Measurements from ENCODE around the gene C20orf204. TPM values are rescaled to one million over a fixed set of nuclear protein-coding genes. Genes with fewer than 3 reads are reported as not detected.

The C20orf204 gene
- total RNA-seq, 1 donor from 2014 or later: 0.55 TPM

DNA sequence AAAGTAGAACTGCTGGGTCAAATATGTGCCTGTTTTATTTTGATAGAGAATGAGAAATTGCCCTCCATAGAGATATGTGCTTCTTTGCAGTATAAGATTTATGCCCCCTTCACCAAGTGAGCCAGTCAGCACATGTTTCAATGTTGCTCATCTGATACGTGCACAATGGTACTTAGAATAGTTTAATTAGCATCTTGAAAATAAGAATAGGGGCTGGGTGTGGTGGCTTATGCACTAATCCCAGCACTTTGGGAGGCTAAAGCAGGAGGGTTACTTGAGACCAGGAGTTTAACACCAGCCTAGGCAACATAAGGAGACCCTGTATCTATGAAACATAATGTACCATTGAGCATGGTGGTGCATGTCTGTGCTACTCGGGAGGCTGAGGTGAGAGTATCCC lies 20.3 kb upstream of the C20orf204 start:
- Histone ChIP-seq H3K27ac (replicated peaks) (no peak overlapping the region), H3K4me1 (no peaks in the 10 kb centered on the region), H3K36me3 (peaks cover 88% of the 10 kb centered on the region), H3K27me3 (ENCODE audit: low read depth) (no peaks in the 10 kb centered on the region), H3K9me3 (replicated peaks) (no peaks in the 10 kb centered on the region), H3K4me3 (no peak overlapping the region)
- intact Hi-C loops (cut with micrococcal nuclease): no loop called here
- DNase-seq: no peak
- TF ChIP-seq CTCF (IDR thresholded peaks at IDR 0.05; ENCODE audit: borderline replicate concordance): no peak

DNA sequence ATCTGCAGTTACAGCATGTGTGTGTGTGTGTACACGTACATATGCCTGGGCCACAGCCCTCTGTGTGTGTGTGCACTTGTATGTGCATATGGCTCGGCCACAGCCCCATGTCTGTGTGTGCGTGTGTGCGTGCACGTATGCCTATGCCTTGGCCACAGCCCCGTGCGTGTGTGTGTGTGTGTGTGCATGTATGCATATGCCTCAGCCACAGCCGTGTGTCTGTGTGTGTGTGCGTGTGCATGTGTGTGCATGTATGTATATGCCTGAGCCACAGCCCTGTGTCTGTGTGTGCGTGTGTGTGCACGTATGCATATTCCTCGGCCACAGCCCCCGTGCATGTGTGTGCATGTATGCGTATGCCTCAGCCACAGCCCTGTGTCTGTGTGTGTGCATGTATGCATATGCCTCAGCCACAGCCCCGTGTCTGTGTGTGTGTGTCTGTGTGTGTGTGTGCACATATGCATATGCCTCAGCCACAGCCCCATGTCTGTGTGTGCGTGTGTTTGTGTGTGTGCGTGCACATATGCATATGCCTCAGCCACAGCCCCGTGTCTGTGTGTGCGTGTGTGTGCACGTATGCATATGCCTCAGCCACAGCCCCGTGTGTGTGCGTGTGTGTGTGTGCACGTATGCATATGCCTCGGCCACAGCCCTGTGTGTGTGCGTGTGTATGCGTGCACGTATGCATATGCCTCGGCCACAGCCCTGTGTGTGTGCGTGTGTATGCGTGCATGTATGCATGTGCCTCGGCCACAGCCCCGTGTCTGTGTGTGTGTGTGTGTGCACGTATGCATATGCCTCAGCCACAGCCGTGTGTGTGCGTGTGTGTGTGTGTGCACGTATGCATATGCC lies 14.6 kb upstream of the C20orf204 start:
- intact Hi-C loops (cut with micrococcal nuclease): no loop called here
- no peak overlapping the region for H3K27ac ChIP-seq (replicated peaks)
- no peaks in the 10 kb centered on the region for H3K9me3 ChIP-seq (replicated peaks)
- no peak for DNase-seq
- TF ChIP-seq CTCF (IDR thresholded peaks at IDR 0.05; ENCODE audit: borderline replicate concordance): no peak
- H3K4me1 ChIP-seq: no peaks in the 10 kb centered on the region
- peaks cover 92% of the 10 kb centered on the region for H3K36me3 ChIP-seq
- no peaks in the 10 kb centered on the region for H3K27me3 ChIP-seq (ENCODE audit: low read depth)
- no peak overlapping the region for H3K4me3 ChIP-seq

- peaks cover 92% of the 10 kb centered on the region for H3K36me3 ChIP-seq
- TF ChIP-seq CTCF (IDR thresholded peaks at IDR 0.05; ENCODE audit: borderline replicate concordance): no peak
- H3K27me3 ChIP-seq (ENCODE audit: low read depth): no peaks in the 10 kb centered on the region
- H3K4me3 ChIP-seq: no peak overlapping the region
- intact Hi-C loops (cut with micrococcal nuclease): no loop called here
- H3K9me3 ChIP-seq (replicated peaks): no peaks in the 10 kb centered on the region
- DNase-seq: no peak
- H3K4me1 ChIP-seq: no peaks in the 10 kb centered on the region
- no peak overlapping the region for H3K27ac ChIP-seq (replicated peaks)
Measured at GRCh38 chr20:64022671-64023360, 13.2 kb upstream of the C20orf204 start.

- no peaks in the 10 kb centered on the region for H3K27me3 ChIP-seq (ENCODE audit: low read depth)
- H3K4me1 ChIP-seq: no peaks in the 10 kb centered on the region
- H3K9me3 ChIP-seq (replicated peaks): no peaks in the 10 kb centered on the region
- intact Hi-C loops (cut with micrococcal nuclease): no loop called here
- DNase-seq: no peak
- H3K4me3 ChIP-seq: no peak overlapping the region
- H3K27ac ChIP-seq (replicated peaks): no peak overlapping the region
- H3K36me3 ChIP-seq: peaks cover 92% of the 10 kb centered on the region
- no peak for TF ChIP-seq CTCF (IDR thresholded peaks at IDR 0.05; ENCODE audit: borderline replicate concordance)
Measured at GRCh38 chr20:64023361-64024140, 12.4 kb upstream of the C20orf204 start.

DNA sequence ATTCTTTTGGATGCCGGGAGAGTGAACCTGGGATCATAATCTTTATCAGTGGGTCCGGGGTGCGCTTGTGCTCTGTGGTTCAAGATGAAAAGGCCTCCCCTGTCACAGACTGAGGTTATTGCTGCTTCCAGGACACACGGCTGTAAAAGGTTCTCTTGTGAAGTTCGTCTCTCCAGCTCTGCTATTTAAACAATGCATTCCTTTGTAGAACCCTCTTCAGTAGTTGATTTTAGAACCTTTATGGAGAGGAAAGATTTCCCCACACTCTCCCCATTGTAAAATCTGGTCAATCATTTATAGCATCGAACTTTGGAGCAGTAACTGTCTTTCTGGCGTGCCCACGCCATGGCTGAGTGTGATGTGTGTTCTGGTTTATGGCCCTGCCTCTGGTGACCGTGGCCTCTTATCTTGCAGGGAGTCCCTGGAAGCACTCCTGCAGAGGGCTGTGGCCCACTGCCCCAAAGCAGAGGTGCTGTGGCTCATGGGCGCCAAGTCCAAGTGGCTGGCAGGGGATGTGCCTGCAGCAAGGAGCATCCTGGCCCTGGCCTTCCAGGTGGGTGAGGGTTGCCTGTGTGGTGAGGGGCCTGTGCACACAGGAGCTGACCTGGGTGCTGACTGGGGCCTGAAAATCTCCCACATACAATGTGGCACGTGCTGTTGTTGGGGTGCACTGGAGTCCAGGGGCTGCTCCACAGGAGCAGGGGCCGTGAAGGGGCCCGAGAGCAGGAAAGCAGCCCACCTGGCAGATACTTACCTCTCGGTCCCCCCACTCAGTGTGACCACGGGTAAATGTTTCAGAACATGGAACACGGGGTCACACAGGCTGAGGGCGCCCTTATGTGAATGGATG lies 11.6 kb upstream of the C20orf204 start:
- no peak overlapping the region for H3K4me3 ChIP-seq
- intact Hi-C loops (cut with micrococcal nuclease): no loop called here
- no peaks in the 10 kb centered on the region for H3K4me1 ChIP-seq
- no peak for DNase-seq
- peaks cover 92% of the 10 kb centered on the region for H3K36me3 ChIP-seq
- H3K27me3 ChIP-seq (ENCODE audit: low read depth): no peaks in the 10 kb centered on the region
- H3K27ac ChIP-seq (replicated peaks): no peak overlapping the region
- no peaks in the 10 kb centered on the region for H3K9me3 ChIP-seq (replicated peaks)
- TF ChIP-seq CTCF (IDR thresholded peaks at IDR 0.05; ENCODE audit: borderline replicate concordance): no peak
